Amniotic epithelial cell (primary cell): ENCODE measurements around the gene STPG4.
A peak's percentile ranks its signal among the peaks of the same experiment; 100 is the strongest.

Experiments
- DNase-seq: peaks from one replicate; pipeline ENCODE4 v3.0.0-alpha.2; 2010; ENCODE audit warnings: low read depth

The STPG4 gene

GRCh38 chr2:47070920-47071824 is 83.9 kb downstream of the STPG4 start:
- peak; percentile 78 for DNase-seq

GRCh38 chr2:47070155-47070919 is 84.8 kb downstream of the STPG4 start:
- DNase-seq = peak; percentile 37

DNA sequence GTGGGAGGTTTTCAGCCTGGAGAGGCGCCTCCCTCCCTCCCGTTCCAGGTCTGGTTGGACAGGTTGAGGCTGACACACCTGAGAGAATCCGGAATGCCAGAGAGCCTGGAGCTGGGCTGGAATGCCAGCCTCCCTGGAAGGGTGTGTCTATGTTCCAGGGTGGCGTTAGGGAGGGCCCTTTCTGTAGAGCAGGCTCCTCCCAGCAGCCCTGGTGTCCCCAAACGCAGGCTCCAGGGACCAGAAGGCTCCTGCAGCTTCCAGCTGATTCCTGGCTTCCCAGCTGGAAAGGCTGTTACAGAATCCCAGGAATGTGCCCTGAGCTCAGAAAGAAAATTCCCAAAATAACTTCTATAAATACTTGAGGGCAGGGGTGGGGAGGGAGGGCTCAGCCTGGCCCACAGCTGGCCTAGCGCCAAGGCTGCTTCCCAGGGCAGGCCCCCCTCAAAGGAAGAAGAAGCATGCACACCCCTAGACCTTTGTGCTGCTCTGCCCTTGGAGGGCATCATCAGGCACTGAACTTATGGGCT is 85.4 kb downstream of the STPG4 start:
- peak; percentile 45 for DNase-seq

GRCh38 chr2:47068981-47069627 is 86.0 kb downstream of the STPG4 start:
- DNase-seq = no peak

- DNase-seq = no peak
These were observed 87.2 kb downstream of the STPG4 start for GRCh38 chr2:47067788-47068407.

DNA sequence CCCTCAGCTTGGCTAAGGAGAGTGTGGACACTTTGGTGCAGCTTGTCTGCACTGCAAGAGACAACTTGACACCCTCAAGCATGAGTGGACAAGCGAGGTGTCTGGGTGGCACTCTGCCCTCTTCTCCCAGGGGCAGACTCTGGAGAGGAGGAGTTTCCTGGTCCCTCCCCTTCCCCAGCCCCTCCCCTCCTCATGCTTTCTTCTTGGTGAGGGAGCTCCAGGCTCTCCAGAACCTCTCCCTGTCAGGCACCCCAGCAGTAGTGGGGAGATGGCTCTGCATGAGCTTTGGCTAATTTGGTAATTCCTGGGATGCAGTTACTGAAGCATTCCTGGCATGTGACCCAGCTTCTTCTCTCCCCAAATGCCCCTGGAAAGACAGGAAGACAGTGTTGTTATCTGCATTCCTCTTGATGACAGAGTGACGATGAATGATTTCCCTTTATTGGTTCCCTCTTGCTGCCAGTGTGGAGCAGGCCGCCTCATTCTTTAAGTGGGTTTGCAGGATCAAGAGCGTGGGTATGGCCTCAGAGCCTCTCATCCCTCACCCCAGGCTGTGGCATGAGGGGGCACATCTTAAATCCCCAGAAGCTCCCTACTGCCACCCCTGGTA is 89.2 kb downstream of the STPG4 start:
- peak; percentile 82 for DNase-seq

DNA sequence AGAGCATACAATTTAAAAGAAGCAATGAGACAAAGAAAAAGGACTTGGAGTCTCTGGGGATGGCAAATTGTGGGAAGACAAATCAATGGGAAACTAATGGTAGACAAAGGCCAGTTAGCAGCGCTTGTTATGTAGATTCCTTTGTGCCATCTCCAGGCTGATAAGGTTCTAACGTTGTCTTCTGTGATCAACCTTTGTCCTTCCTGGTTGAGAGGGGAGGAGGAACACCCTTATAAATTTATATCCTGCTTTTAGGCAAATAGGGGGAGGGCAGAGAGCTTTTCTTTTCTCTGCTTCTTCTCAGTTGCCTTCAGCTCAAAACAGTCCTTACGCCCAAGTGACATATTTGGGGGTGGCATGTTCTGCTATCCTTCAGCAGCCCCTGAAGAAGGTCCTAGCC is 89.8 kb downstream of the STPG4 start:
- no peak for DNase-seq

DNA sequence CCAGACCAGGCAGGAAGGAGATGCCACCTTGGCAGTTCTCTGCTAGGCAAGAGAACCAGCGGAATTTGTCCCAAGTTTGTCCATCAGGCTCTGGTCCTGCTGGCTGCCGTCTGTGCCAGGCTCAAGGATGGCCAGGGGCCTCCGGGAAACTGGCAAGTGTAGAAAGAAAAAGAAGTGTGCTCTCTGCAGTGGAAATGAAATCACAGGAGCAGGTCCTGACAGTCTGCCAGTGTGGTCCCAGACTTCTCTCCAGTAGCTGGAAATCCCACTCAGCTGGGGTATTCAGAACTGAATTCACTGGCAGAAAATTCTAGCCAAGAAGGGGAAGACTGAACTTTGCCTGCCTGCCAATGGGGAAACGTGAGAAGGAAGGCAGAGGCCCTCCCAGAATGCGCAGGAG is 91.0 kb downstream of the STPG4 start:
- no peak for DNase-seq

GRCh38 chr2:47063538-47063930 is 91.6 kb downstream of the STPG4 start:
- DNase-seq = no peak

- DNase-seq = no peak
These were observed 92.2 kb downstream of the STPG4 start for GRCh38 chr2:47062681-47063537.

- no peak for DNase-seq
These were observed 93.0 kb downstream of the STPG4 start for GRCh38 chr2:47061944-47062678.

GRCh38 chr2:47060652-47061170 is 94.4 kb downstream of the STPG4 start:
- no peak for DNase-seq

DNA sequence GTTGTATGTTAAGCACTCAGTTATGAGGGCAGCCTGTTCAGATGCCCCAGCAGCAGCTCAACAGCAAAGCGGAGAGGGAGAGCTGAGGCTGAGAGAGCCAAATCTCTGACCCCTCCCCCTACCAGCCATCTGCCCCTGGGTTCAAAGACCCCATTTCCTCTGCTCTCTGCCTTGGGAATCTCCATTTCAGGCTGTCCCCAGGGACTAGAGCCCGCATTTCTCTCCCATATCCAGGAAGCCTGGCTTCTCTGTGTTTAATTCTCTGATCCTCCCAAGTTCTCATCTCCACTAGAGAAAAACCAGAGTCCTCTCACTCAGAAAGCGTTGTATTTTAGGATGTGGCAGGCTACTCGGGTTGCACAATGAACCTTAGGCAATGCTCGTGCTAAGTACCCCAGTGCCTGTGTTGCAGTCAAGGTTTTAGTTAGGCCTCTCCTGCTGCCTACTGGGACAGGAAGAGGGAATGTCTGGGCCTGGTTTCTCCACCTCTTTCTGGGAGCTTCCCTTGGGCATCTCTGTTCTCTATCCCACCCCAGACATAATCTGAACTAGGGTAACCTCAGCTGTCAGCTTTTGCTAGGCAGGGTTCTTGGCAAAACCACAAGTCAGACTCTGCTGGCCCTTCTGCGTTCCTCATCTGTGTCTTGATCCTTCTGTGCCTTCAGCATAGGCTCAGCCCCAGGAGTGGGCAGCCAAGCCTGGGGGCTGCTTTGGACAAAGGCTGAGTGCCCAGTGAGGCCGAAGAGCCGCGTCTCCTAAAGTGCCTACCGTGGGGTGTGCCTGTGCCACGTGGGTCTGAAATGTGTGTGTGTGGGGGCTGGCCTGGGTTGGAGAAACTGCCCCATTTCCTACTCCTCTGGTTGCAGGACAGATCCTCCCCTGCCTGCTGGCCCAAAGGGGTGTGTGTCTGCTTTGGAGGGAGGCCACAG is 96.8 kb downstream of the STPG4 start:
- peak; percentile 96 for DNase-seq

- no peak for DNase-seq
These were observed 97.5 kb downstream of the STPG4 start for GRCh38 chr2:47057687-47058002.

DNA sequence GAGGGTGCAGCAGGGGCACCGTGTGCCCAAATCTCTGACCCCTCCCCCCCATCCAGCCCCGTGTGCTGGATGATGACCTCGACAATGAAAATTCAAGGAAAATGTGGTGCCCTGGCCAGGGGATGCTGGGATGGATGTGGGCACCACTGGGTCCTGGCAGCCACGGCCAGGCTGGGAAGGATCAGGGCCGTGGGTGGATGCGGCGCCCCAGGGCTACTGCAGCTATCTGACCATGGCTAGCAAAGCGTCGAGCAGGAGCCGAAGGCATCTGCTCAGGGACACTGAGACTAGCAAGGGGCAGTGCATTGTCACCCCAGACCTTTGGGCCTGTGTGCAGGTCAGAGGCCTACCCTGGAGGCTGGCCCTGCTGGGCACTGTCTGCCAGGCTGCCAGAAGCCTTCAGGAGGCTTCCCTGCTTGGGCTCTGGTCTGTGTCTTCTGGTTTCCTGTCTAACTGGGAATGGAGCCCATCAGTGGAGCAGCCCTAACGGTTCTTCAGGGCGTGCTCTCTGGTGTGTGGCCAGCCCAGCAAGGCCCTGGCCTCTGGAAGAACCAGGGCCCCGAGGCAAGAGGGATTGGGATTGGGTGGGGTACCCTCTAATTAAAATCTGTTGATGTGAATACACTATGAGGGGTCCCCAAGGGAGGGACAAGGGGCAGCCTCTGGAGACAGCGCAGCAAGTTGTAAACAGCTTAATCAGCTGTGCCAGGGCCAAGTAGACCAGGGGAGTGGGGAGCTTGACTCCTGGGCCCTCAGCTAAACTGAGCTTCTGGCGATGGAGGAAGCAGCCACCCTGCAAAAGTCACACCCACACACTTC is 98.0 kb downstream of the STPG4 start:
- DNase-seq = peak; percentile 45

GRCh38 chr2:47056374-47056773 is 98.7 kb downstream of the STPG4 start:
- DNase-seq = peak; percentile 28

DNA sequence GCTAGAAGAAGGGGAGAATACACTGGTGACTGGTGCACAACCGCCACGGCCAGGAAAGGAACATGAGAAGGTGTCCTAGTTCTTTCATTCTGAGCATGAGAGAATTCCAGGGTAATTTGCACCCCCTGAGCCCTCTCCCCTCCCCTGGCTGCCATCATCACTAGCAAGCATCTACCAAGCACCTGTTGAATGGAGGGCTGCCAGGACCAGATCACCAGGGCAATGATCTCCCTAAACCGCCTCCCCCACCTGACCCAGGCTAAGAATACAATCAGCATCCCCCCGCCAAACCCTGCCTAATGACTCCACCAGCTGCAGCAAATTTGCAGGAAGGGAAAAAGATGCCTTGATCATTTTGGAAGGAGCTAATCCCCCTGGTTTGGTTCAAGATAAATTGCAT is 100.2 kb downstream of the STPG4 start:
- no peak for DNase-seq

GRCh38 chr2:47054036-47054555 is 101.0 kb downstream of the STPG4 start:
- DNase-seq = no peak
